CD8-positive, alpha-beta memory T cell (primary cell): ENCODE results near the gene SYT13. TPM values are rescaled to one million over a fixed set of nuclear protein-coding genes. Genes with fewer than 3 reads are reported as not detected.
"Not testable (repeated sequence)": the region's sequence is repeated elsewhere in the genome, so short reads cannot be mapped to it uniquely, and the experiment has no call there.

Experiments used
- CTCF ChIA-PET: fragments of 350-600 bp; sonication (Branson Sonifier 250); formaldehyde crosslinking; loops from one replicate; lab custom pipeline; 2021; ENCODE audit warnings: antibody characterized with exemption; lab: Charles Lee
- POLR2A ChIA-PET: fragments of 350-600 bp; sonication (Branson Sonifier 250); formaldehyde crosslinking; loops from one replicate; lab custom pipeline; 2021; ENCODE audit warnings: antibody characterized with exemption; lab: Charles Lee
- DNase-seq, 5 donors: peaks; one replicate each; pipeline versions ENCODE4 v3.0.0 to v3.0.0-alpha.2; 2020 to 2022; ENCODE audit warnings: mixed read lengths in 1 of 5
- H3K27ac ChIP-seq: one replicate; pipeline ENCODE4 v1.7.0; 2013; ENCODE audit warnings: low read depth, mild to moderate bottlenecking, low read length, moderate library complexity
- H3K27me3 ChIP-seq: 2 replicates; pipeline ENCODE4 v1.7.0; 2013; ENCODE audit warnings: low read length, mild to moderate bottlenecking; ENCODE audit not compliant: insufficient read depth, poor library complexity, severe bottlenecking
- H3K36me3 ChIP-seq: 2 replicates; pipeline ENCODE4 v1.7.0; 2013; ENCODE audit warnings: mild to moderate bottlenecking, low read length, moderate library complexity; ENCODE audit not compliant: insufficient read depth
- H3K4me1 ChIP-seq: 2 replicates; pipeline ENCODE4 v1.7.0; 2013; ENCODE audit warnings: mild to moderate bottlenecking, low read length, moderate library complexity; ENCODE audit not compliant: insufficient read depth
- H3K4me3 ChIP-seq: 2 replicates; pipeline ENCODE4 v1.7.0; 2013; ENCODE audit warnings: mild to moderate bottlenecking, low read length
- H3K9me3 ChIP-seq: 2 replicates; pipeline ENCODE4 v1.7.0; 2013; ENCODE audit warnings: mild to moderate bottlenecking, low read length
- H3K27ac Mint-ChIP-seq, 8 donors: one replicate each; pipeline ENCODE4 v1.8.0; 2020 to 2021; ENCODE audit warnings: mixed read lengths in 8 of 8, mild to moderate bottlenecking in 6 of 8, inconsistent platforms in 3 of 8, moderate library complexity in 3 of 8
- H3K27me3 Mint-ChIP-seq, 2 donors: one replicate each; pipeline ENCODE4 v1.8.0; 2020 to 2021; ENCODE audit warnings: mixed read lengths in 2 of 2, mild to moderate bottlenecking in 1 of 2, moderate library complexity in 1 of 2
- H3K36me3 Mint-ChIP-seq, 3 donors: one replicate each; pipeline ENCODE4 v1.8.0; 2020 to 2021; ENCODE audit warnings: mixed read lengths in 3 of 3, inconsistent platforms in 1 of 3, mild to moderate bottlenecking in 1 of 3
- H3K4me1 Mint-ChIP-seq, 3 donors: one replicate each; pipeline ENCODE4 v1.8.0; 2020 to 2021; ENCODE audit warnings: mixed read lengths in 3 of 3, inconsistent platforms in 1 of 3, mild to moderate bottlenecking in 1 of 3
- H3K4me3 Mint-ChIP-seq, 7 donors: one replicate each; pipeline ENCODE4 v1.8.0; 2020 to 2021; ENCODE audit warnings: mixed read lengths in 7 of 7, mild to moderate bottlenecking in 6 of 7, moderate library complexity in 4 of 7, inconsistent platforms in 2 of 7
- H3K9me3 Mint-ChIP-seq, 5 donors: one replicate each; pipeline ENCODE4 v1.8.0; 2020 to 2022; ENCODE audit warnings: mixed read lengths in 5 of 5, mild to moderate bottlenecking in 3 of 5, moderate library complexity in 2 of 5, inconsistent platforms in 1 of 5
- polyA plus RNA-seq: library from polyadenylated mRNA; unstranded; fragments of 300-500 nt; fragmentation: Illumina TruSeq; gene quantifications from one replicate; pipeline ENCODE4 v1.2.3, GENCODE V29; 2021
- total RNA-seq, 2 experiments: library from RNA; stranded (reverse); gene quantifications; one replicate each; pipeline ENCODE4 v1.2.3, GENCODE V29; 2021

Gene SYT13
- total and polyA plus RNA-seq, 3 experiments from 2014 or later = not detected

DNA sequence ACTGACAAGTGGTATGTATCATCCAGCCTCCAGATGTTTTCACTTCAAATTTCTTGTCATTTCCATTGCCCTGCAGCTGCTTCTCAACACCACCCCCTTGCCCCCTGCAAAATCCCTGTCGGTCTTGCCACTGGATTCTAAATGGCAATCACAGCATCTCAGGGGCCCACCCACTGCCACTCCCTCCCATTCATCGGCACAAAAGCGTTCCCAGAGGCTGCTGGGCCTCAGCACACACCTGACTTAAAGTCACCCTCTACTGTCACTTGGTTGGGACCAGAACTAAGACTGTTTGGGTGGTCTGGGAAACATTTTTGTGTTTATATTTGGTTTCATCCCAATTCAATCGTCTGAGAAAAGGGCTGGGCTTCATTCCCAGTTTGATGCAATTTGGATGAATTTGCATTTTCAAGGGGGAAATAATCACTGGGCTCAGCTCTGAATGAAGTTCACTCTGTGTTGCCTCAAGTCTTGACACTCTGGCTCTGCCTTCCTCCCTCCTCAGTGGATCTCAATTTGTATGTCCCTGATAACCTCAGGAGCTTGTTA, 27.1 kb downstream of the SYT13 start:
- H3K27me3 ChIP-seq = no peaks in the 10 kb centered on the region
- H3K36me3 ChIP-seq = no peaks in the 10 kb centered on the region
- POLR2A ChIA-PET = no interaction called here
- Mint-ChIP-seq H3K4me1 (no peaks in the 10 kb centered on the region), H3K27ac (no peak overlapping the region), H3K27me3 (peaks cover 29 to 64% of the 10 kb centered on the region in 2 donors), H3K9me3 (no peaks in the 10 kb centered on the region), H3K36me3 (no peaks in the 10 kb centered on the region), H3K4me3 (no peak overlapping the region)
- H3K4me1 ChIP-seq = no peaks in the 10 kb centered on the region
- no peaks in the 10 kb centered on the region for H3K9me3 ChIP-seq
- CTCF ChIA-PET = no interaction called here
- DNase-seq = no peak
- no peak overlapping the region for H3K27ac ChIP-seq
- H3K4me3 ChIP-seq = no peak overlapping the region

DNA sequence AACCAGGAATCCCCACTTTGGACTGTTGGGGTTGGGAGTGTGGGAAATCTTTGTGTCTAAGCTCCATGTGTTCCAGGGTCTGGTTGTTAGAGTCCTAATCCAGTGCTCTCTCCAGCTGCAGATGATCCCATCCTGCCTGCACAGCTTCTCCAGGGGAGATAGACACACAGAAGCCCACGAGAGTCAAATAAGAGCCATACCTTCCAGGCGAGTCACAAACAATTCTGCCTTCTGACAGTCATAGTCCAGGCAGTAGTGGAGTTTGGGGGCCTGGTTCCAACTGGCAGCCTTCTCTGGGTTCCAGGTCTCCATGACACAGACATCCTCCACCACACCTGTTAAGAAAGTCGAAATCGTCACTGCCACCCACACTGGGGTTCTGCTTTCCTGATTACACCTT, 32.1 kb downstream of the SYT13 start:
- ChIA-PET CTCF (no interaction called here), POLR2A (no interaction called here)
- Mint-ChIP-seq H3K9me3 (no peaks in the 10 kb centered on the region), H3K36me3 (no peaks in the 10 kb centered on the region), H3K27me3 (peaks cover 14 to 51% of the 10 kb centered on the region in 2 donors), H3K4me1 (no peaks in the 10 kb centered on the region), H3K4me3 (no peak overlapping the region), H3K27ac (no peak overlapping the region)
- H3K4me3 ChIP-seq = no peak overlapping the region
- H3K27ac ChIP-seq = no peak overlapping the region
- H3K27me3 ChIP-seq = no peaks in the 10 kb centered on the region
- H3K4me1 ChIP-seq = no peaks in the 10 kb centered on the region
- H3K9me3 ChIP-seq = no peaks in the 10 kb centered on the region
- DNase-seq = no peak
- H3K36me3 ChIP-seq = no peaks in the 10 kb centered on the region

DNA sequence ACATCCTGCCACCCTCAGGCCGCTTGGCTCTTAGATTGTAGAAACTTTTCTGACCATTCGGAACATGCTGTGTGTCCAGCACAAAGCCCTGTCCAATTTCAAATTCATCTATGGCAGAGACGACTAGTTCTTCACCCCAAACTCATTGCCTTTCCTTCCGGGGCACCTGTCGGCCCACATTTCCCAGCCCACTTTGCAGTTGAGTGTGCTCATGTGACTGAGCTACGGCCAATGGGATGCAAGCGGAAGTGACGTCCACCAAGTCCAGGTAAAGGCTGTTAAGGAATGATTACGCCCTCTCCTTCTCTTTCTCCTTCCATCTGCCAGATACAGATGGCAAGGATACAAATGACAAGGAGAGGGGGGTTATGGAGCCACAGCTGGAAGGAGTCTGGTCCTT, 32.5 kb downstream of the SYT13 start:
- H3K4me1 Mint-ChIP-seq = no peaks in the 10 kb centered on the region
- H3K9me3 Mint-ChIP-seq = no peaks in the 10 kb centered on the region
- Histone ChIP-seq H3K4me3 (no peak overlapping the region), H3K9me3 (no peaks in the 10 kb centered on the region), H3K27ac (no peak overlapping the region), H3K27me3 (no peaks in the 10 kb centered on the region), H3K4me1 (no peaks in the 10 kb centered on the region), H3K36me3 (no peaks in the 10 kb centered on the region)
- H3K36me3 Mint-ChIP-seq = no peaks in the 10 kb centered on the region
- POLR2A ChIA-PET = no interaction called here
- no peak overlapping the region for H3K4me3 Mint-ChIP-seq
- CTCF ChIA-PET = no interaction called here
- H3K27ac Mint-ChIP-seq = no peak overlapping the region
- DNase-seq = no peak
- peaks cover 12 to 46% of the 10 kb centered on the region in 2 donors for H3K27me3 Mint-ChIP-seq

DNA sequence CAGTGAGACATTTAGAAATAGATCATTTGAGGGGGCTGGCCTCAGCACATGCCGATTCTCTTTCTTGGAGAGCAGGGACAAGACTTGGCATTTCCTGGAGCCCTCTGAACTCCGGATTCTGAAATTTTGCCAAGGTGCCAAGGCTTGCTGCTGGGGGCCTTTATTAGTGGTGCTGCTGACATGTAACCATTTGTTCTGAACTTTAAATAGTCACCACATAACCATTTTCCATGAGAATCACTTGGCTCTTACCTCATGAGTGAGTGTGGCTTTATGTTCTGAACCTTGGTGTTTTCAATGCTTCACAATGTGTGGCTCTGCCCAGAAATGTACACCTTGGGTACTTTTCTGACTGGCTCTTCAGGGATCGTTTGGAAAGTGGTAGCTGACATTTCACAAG, 33.3 kb downstream of the SYT13 start:
- H3K9me3 ChIP-seq = no peaks in the 10 kb centered on the region
- H3K9me3 Mint-ChIP-seq = no peaks in the 10 kb centered on the region
- H3K4me1 Mint-ChIP-seq = no peaks in the 10 kb centered on the region
- DNase-seq = no peak
- H3K4me1 ChIP-seq = no peaks in the 10 kb centered on the region
- H3K27ac ChIP-seq = no peak overlapping the region
- H3K36me3 Mint-ChIP-seq = no peaks in the 10 kb centered on the region
- H3K27me3 ChIP-seq = no peaks in the 10 kb centered on the region
- no peak overlapping the region for H3K4me3 ChIP-seq
- no peak overlapping the region for H3K4me3 Mint-ChIP-seq
- H3K36me3 ChIP-seq = no peaks in the 10 kb centered on the region
- peaks cover 8 to 40% of the 10 kb centered on the region in 2 donors for H3K27me3 Mint-ChIP-seq
- ChIA-PET CTCF (no interaction called here), POLR2A (no interaction called here)
- H3K27ac Mint-ChIP-seq = no peak overlapping the region

DNA sequence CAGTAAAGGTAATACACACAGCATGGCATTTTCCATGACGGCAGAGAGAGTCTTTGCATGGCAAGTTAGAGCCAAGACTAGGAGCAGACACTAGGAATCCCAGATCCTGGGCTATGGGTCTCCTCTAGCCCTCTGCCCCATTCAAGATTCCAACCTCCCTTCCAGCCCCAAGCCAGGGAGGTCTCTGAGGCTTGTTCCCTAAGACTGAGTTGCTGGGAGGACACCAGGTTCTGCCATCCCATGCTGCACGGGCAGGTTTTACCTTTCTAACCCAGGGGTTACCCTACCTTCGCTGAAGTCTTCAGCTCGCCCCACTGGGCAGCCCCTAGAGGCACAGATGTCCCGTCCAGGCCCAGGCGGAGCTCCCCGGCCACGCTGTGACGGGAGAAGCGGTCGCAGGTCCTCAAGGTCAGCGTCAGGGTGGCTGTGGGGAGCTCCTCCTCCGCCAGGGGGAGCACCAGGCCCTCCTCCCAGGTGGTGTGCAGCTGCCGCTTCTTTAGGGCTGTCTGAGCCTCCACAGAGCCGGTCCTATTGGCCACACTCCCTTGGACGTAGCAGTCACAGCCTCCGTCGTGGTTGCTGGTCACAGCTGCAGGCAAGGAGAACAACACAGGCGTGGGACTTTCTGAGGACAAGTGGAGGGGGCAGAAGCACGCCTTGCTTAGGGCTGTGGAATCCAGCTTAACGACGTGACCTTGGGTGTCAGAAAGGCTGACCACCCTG, 33.8 kb downstream of the SYT13 start:
- Mint-ChIP-seq H3K9me3 (no peaks in the 10 kb centered on the region), H3K4me1 (no peaks in the 10 kb centered on the region), H3K36me3 (no peaks in the 10 kb centered on the region), H3K27ac (no peak overlapping the region), H3K4me3 (no peak overlapping the region), H3K27me3 (peaks cover 8 to 40% of the 10 kb centered on the region in 2 donors)
- no peaks in the 10 kb centered on the region for H3K36me3 ChIP-seq
- no peaks in the 10 kb centered on the region for H3K27me3 ChIP-seq
- H3K4me1 ChIP-seq = no peaks in the 10 kb centered on the region
- no peak overlapping the region for H3K27ac ChIP-seq
- no peaks in the 10 kb centered on the region for H3K9me3 ChIP-seq
- ChIA-PET POLR2A (no interaction called here), CTCF (no interaction called here)
- no peak overlapping the region for H3K4me3 ChIP-seq
- no peak for DNase-seq

DNA sequence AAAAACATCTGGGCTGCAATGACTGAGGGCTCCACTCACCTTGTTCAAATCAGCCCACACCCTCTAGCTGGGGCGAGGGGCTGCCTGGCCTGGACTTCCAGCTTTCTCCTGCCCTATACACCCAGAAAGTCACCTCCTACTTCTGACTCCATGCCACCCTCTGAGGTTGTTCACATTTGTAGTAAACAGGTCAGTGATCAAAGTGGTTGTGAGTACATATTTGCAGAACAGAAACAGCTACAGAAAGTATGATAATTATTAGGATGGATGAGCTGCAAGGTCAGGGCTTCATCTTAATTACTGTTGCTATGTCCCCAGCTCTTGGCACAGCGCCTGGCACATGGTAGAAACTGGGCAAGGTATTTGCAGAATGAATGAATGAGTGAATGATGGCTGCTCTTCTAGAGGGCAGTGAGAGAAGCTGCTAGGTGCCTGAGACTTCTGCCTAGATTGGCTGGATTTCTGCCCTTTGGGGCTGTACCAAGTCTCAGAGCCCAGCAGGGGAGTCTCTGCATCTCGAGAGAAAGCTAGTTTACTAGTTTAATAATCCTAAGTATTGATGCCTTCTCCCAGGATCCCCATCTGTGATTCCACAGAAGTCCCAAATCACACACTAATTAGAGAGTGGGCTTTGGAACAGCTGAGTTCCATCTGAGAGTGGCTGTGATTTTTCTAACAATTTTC, 36.0 kb downstream of the SYT13 start:
- Mint-ChIP-seq H3K27ac (peak overlapping the region in 1 of 8 donors; percentile 17), H3K36me3 (no peaks in the 10 kb centered on the region), H3K4me1 (no peaks in the 10 kb centered on the region), H3K4me3 (no peak overlapping the region), H3K27me3 (peaks cover 10 to 36% of the 10 kb centered on the region in 2 donors), H3K9me3 (no peaks in the 10 kb centered on the region)
- no peaks in the 10 kb centered on the region for H3K4me1 ChIP-seq
- H3K9me3 ChIP-seq = no peaks in the 10 kb centered on the region
- no peak overlapping the region for H3K27ac ChIP-seq
- no peaks in the 10 kb centered on the region for H3K36me3 ChIP-seq
- H3K4me3 ChIP-seq = no peak overlapping the region
- H3K27me3 ChIP-seq = no peaks in the 10 kb centered on the region
- POLR2A ChIA-PET = no interaction called here
- no peak for DNase-seq
- CTCF ChIA-PET = interaction anchor here (1.7 kb wide), 1 partner anchor 17 kb away, joined by 7 read pairs; no protein-coding TSS in a partner anchor

DNA sequence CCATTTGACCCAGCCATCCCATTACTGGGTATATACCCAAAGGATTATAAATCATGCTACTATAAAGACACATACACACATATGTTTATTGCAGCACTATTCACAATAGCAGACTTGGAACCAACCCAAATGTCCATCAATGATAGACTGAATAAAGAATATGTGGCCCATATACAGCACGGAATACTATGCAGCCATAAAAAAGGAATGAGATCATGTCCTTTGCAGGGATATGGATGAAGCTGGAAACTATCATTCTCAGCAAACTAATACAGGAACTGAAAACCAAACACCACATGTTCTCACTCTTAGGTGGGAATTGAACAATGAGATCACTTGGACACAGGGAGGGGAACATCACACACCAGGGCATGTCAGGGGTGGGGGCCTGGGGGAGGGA, 36.8 kb downstream of the SYT13 start:
- POLR2A ChIA-PET, H3K9me3 Mint-ChIP-seq, H3K36me3 ChIP-seq, H3K4me1 Mint-ChIP-seq, H3K9me3 ChIP-seq, H3K27me3 ChIP-seq, H3K4me3 ChIP-seq, H3K27ac Mint-ChIP-seq, H3K36me3 Mint-ChIP-seq, H3K27ac ChIP-seq, DNase-seq, H3K4me1 ChIP-seq, CTCF ChIA-PET, H3K4me3 Mint-ChIP-seq: not testable (repeated sequence)
- peaks cover 9 to 37% of the 10 kb centered on the region in 2 donors for H3K27me3 Mint-ChIP-seq

DNA sequence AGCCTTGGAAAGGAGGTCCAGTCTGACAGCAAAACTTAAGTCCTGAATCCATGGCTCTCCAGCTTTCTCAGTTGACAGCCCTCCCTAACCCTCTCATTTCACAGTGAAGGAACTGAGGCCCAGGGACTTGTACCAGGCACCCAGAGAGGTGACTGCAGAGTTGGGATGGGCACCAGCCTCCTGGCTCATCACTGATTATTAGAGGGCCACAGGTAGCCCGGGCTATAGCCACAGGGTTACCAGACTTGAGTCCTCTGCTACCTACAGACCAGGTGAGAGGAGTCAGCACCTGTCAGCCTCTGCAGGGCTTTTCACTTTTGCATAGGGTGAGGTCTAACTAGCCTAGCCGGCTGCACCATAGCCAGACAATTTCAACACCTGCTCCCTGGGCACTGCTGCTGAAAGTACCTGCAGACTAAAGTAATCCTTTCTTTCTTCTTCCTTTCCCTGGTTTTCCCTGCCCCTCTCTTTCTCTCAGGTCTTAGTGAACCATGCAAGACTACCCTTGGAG, 37.6 kb downstream of the SYT13 start:
- CTCF ChIA-PET = no interaction called here
- Mint-ChIP-seq H3K27ac (no peak overlapping the region), H3K4me1 (no peaks in the 10 kb centered on the region), H3K9me3 (no peaks in the 10 kb centered on the region), H3K27me3 (peaks cover 9 to 37% of the 10 kb centered on the region in 2 donors), H3K4me3 (no peak overlapping the region), H3K36me3 (no peaks in the 10 kb centered on the region)
- H3K4me1 ChIP-seq = no peaks in the 10 kb centered on the region
- no peak overlapping the region for H3K27ac ChIP-seq
- POLR2A ChIA-PET = no interaction called here
- no peaks in the 10 kb centered on the region for H3K36me3 ChIP-seq
- no peak for DNase-seq
- H3K9me3 ChIP-seq = no peaks in the 10 kb centered on the region
- no peaks in the 10 kb centered on the region for H3K27me3 ChIP-seq
- no peak overlapping the region for H3K4me3 ChIP-seq
